ENCODE data around the gene CROCC2.

Gene CROCC2

DNA sequence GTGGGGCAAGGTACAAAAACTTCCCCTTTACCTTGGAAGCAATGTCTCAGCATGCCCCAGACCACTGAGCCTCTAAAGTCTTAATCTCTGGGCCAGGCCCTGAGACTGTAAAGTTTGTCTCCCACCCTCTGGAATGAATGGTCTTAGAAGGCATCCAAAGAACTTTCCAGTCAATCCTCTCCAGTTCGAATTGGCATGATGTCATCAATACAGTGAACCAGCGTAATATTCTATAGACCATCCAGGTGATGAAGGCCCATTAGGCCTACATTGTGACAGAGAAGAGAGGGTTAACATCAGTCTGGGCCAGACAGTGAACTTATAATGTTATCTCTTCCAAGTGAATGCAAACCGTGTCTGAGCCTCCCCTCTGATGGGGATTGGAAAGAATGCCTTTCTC is 21.4 kb upstream of the CROCC2 start:
- H3K4me3 ChIP-seq (replicated peaks; ENCODE audit: low read depth, low read length), result no peak overlapping the region
- no peak for DNase-seq (ENCODE audit: extremely low read depth, low read depth)
- TF ChIP-seq, protein P1, sequence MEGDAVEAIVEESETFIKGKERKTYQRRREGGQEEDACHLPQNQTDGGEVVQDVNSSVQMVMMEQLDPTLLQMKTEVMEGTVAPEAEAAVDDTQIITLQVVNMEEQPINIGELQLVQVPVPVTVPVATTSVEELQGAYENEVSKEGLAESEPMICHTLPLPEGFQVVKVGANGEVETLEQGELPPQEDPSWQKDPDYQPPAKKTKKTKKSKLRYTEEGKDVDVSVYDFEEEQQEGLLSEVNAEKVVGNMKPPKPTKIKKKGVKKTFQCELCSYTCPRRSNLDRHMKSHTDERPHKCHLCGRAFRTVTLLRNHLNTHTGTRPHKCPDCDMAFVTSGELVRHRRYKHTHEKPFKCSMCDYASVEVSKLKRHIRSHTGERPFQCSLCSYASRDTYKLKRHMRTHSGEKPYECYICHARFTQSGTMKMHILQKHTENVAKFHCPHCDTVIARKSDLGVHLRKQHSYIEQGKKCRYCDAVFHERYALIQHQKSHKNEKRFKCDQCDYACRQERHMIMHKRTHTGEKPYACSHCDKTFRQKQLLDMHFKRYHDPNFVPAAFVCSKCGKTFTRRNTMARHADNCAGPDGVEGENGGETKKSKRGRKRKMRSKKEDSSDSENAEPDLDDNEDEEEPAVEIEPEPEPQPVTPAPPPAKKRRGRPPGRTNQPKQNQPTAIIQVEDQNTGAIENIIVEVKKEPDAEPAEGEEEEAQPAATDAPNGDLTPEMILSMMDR (IDR thresholded peaks at IDR 0.05; ENCODE audit: low read depth, low read length, missing control alignments), result no peak

DNA sequence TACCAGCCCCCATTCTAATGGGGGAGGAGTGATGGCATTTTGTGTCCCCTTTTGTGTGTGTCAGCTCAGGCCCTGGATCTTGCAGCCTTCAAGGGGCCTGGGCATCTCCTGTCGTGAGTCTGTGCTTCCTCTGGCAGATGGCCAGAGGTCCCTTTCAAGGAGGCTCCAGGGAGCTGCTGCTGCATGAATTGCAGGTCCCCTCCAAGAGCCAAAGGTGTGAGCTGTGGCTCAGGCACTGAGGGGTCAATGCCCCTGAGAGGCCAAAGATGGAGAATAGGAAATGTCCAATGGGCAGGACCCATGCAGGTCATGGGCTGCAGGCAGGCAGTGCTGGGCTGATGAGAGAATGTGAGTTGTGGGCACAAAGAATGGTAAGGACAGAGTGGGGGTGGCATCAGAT is 20.6 kb upstream of the CROCC2 start:
- H3K4me3 ChIP-seq (replicated peaks; ENCODE audit: low read depth, low read length), result no peak overlapping the region
- TF ChIP-seq, protein P1 (IDR thresholded peaks at IDR 0.05; ENCODE audit: low read depth, low read length, missing control alignments), result no peak

GRCh38 chr2:240886023-240886565 is 20.0 kb upstream of the CROCC2 start:
- TF ChIP-seq, protein P1 (IDR thresholded peaks at IDR 0.05; ENCODE audit: low read depth, low read length, missing control alignments), result no peak
- H3K4me3 ChIP-seq (replicated peaks; ENCODE audit: low read depth, low read length), result no peak overlapping the region
- DNase-seq (ENCODE audit: extremely low read depth, low read depth), result no peak

More for the DNA sequence above, 20.6 kb upstream of the CROCC2 start:
- DNase-seq (ENCODE audit: extremely low read depth, low read depth), result no peak

DNA sequence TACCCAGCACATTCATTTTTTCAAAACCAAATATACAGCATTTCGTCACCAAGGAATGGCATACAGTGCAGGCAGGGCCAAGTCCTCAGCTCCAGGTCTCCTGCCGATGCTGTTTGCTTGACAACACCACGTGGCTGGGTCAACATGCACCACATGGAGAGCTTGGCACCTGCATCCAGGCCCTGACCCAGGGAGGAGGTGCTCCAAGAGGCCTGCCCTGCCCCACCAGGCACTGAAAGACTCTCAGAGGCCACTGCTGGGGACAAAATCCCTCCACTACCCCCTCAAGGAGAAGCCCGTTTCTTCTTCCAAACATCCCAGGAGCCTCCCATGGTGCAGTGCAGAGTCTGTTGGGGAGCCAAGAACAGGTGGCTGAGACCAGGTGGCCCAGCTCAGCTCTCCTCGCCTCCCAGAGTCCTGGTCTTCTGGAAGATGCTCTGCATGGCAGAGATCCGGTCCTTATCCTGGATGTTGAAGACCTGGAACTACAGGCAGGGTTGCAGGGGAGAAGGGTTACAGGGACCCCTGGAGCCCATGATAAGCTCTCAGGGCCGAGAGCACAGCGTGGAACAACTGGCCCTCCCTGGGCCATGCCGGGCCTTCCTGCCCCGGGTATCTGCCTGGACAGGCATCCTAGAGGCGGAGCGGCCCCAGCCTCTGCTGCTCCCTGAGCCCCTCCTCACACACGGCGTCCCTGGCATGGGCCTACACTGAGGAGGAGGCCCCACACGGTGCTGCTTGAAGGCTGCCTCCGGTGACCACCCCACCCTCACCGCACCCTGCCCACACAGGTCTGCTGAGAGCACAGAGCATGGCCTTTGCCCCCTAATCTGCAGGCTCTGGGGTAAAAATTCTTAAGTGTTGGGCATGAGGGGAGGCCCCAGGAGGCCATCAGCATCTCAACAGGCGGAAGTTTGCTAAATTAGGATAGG is 19.2 kb upstream of the CROCC2 start:
- H3K4me3 ChIP-seq (replicated peaks; ENCODE audit: low read depth, low read length), result no peak overlapping the region
- TF ChIP-seq, protein P1 (IDR thresholded peaks at IDR 0.05; ENCODE audit: low read depth, low read length, missing control alignments), result no peak
- DNase-seq (ENCODE audit: extremely low read depth, low read depth), result no peak

- H3K4me3 ChIP-seq (replicated peaks; ENCODE audit: low read depth, low read length), result no peak overlapping the region
- no peak for DNase-seq (ENCODE audit: extremely low read depth, low read depth)
- TF ChIP-seq, protein P1 (IDR thresholded peaks at IDR 0.05; ENCODE audit: low read depth, low read length, missing control alignments), result no peak
Measured at GRCh38 chr2:240887631-240888030, 18.5 kb upstream of the CROCC2 start.

DNA sequence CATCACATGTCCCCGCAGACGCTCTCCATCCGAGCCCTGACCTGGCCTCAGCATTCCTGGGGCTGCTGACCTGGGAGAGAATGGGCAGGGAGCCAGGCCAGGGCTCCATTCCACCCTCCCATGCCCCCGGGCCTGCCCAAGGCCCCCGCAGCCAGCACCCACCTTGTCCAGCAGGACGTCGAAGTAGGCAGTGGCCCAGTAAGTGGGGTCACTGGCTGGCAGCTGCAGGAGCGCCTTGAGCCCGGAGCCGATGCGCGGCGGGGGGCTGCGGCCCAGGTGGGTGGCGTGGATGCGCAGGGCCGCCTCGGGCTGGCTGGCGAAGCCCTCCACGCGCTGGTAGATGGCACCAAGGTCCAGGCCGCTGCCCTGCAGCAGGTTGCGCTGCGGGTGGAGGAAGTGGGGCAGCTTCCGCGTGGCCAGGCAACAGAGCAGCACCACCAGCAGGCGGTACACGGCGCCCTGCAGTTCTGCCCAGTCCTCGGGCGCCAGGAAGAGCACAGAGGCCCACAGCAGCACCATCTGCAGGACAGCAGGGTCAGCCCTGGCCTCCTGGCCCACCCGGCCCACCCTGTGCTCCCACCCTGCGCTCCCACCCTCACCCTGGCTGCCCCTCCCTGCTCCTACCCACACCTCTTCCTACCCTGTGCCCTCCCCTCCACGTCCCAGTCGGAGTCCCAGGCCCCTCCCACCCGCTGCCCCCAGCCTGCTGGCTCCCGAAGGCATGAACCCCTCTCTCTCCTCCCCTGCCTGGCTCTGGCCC is 17.8 kb upstream of the CROCC2 start:
- TF ChIP-seq, protein P1 (IDR thresholded peaks at IDR 0.05; ENCODE audit: low read depth, low read length, missing control alignments), result no peak
- no peak for DNase-seq (ENCODE audit: extremely low read depth, low read depth)
- H3K4me3 ChIP-seq (replicated peaks; ENCODE audit: low read depth, low read length), result no peak overlapping the region
